Vagina (tissue), 2 donors: ENCODE measurements around the gene BMPR1A. TPM values are rescaled to one million over a fixed set of nuclear protein-coding genes. Genes with fewer than 3 reads are reported as not detected.

Source experiments
- DNase-seq, 2 donors: peaks; one replicate each; pipeline ENCODE4 v3.0.0-alpha.2; 2017; ENCODE audit errors: extremely low spot score in 2 of 2
- H3K27ac ChIP-seq: fragments of 200-600 bp; sonication (generic); one replicate; pipeline ENCODE4 v1.5.1; 2019
- H3K27me3 ChIP-seq: fragments of 200-600 bp; sonication (generic); one replicate; pipeline ENCODE4 v1.5.1; 2019
- H3K36me3 ChIP-seq, 2 donors: fragments of 200-600 bp; sonication (generic); one replicate each; pipeline ENCODE4 v1.5.1; 2017 to 2019
- H3K4me1 ChIP-seq: fragments of 200-600 bp; sonication (generic); one replicate; pipeline ENCODE4 v1.5.1; 2019
- H3K4me3 ChIP-seq, 2 donors: fragments of 200-600 bp; sonication (generic); 1 replicate in 1 of 2; 2 replicates in 1 of 2; pipeline ENCODE4 v1.5.1; 2016 to 2019
- H3K9me3 ChIP-seq: fragments of 200-600 bp; sonication (generic); one replicate; pipeline ENCODE4 v1.5.1; 2019
- POLR2A ChIP-seq, 2 donors: fragments of 450-650 bp; IDR thresholded peaks; one replicate each; pipeline ENCODE4 v1.6.1; 2017; ENCODE audit warnings: antibody characterized with exemption in 2 of 2, mild to moderate bottlenecking in 2 of 2, moderate library complexity in 2 of 2
- POLR2AphosphoS5 ChIP-seq, 2 donors: sonication (generic); formaldehyde crosslinking; IDR thresholded peaks; one replicate each; pipeline ENCODE4 v1.9.0; 2017; ENCODE audit warnings: antibody characterized with exemption in 2 of 2, mild to moderate bottlenecking in 2 of 2, low read depth in 1 of 2; ENCODE audit not compliant: insufficient read depth in 1 of 2
- intact Hi-C: fragments of 100-400 bp; cut with DNase I; formaldehyde crosslinking; loops from one replicate; pipeline ENCODE4 v1.15.1; 2023
- total RNA-seq: library from RNA; depleted of rRNA; stranded (reverse); fragments of >200 nt; gene quantifications from one replicate; pipeline ENCODE4 v1.2.3, GENCODE V29; 2016
- TF ChIP-seq, protein P1 (sequence below), 3 experiments: fragments of 450-650 bp in 2 of 3; fragments of 200-600 bp in 1 of 3; sonication (generic) in 1 of 3; IDR thresholded peaks; one replicate each; pipeline ENCODE4 v1.5.1; 2017 to 2019; ENCODE audit warnings: antibody characterized with exemption in 3 of 3, mild to moderate bottlenecking in 2 of 3, moderate library complexity in 2 of 3

BMPR1A gene
- total RNA-seq, 1 donor from 2014 or later, result 33.1 TPM

DNA sequence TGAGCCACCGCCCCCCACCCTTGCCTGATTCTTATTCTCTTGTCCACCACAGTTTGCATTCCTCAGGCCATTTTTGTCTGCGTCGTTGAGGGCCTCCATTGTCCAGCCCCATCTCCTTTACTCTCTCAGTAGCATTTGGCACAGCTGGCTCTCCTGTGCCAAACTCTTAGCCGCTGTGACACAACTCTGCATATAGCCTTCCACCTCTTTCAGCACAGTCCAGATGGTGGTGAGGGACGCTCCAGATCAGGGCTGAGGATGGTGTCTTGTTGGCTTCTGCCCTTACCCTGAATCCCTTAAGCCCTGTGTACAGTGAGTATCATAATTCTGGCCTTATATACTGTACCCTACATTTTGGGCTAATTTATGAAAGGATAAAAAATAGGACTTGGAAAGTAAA, 45.6 kb downstream of the BMPR1A start:
- intact Hi-C loops, result no loop called here
- H3K27me3 ChIP-seq, result no peaks in the 10 kb centered on the region
- TF ChIP-seq POLR2A (IDR thresholded peaks at IDR 0.05), result no peak
- TF ChIP-seq, protein P1, sequence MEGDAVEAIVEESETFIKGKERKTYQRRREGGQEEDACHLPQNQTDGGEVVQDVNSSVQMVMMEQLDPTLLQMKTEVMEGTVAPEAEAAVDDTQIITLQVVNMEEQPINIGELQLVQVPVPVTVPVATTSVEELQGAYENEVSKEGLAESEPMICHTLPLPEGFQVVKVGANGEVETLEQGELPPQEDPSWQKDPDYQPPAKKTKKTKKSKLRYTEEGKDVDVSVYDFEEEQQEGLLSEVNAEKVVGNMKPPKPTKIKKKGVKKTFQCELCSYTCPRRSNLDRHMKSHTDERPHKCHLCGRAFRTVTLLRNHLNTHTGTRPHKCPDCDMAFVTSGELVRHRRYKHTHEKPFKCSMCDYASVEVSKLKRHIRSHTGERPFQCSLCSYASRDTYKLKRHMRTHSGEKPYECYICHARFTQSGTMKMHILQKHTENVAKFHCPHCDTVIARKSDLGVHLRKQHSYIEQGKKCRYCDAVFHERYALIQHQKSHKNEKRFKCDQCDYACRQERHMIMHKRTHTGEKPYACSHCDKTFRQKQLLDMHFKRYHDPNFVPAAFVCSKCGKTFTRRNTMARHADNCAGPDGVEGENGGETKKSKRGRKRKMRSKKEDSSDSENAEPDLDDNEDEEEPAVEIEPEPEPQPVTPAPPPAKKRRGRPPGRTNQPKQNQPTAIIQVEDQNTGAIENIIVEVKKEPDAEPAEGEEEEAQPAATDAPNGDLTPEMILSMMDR (IDR thresholded peaks at IDR 0.05), result no peak
- no peak for TF ChIP-seq POLR2AphosphoS5 (IDR thresholded peaks at IDR 0.05; ENCODE audit: insufficient read depth in 1 of 2, low read depth in 1 of 2)
- DNase-seq, result no peak
- H3K4me3 ChIP-seq, result no peak overlapping the region
- no peaks in the 10 kb centered on the region for H3K9me3 ChIP-seq
- peaks cover 27% of the 10 kb centered on the region for H3K4me1 ChIP-seq
- H3K27ac ChIP-seq, result no peak overlapping the region
- no peaks in the 10 kb centered on the region for H3K36me3 ChIP-seq

DNA sequence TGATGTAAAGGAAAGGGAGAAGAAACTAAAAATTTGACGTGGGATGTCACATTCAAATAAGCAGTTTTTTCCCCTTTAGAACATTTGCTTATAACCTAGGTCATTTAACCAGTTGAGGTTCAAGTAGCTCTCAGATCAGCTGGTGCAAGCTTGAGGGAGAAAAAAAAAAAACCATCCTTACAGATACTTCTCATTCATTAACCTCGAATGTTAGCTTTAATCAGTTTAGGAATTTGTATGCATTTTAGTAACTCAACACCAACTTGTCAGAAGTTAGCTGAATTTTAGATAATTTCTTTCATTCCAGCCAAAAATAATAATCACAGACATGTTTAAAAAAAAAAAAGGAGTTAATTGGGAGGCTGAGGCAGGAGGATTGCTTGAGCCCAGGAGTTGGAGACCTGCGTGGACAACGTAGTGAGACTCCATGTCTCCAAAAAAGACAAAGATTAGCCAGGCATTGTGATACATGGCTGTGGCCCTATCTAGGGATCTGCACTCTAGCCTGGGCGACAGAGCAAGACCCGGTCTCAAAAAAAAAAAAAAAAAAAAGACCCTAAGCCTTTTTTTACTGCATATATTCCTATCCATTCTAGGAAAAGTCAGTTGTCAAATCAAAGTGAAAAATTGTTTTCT, 46.2 kb downstream of the BMPR1A start:
- DNase-seq, result no peak
- Histone ChIP-seq H3K27me3 (no peaks in the 10 kb centered on the region), H3K36me3 (no peaks in the 10 kb centered on the region), H3K4me1 (peaks cover 27% of the 10 kb centered on the region), H3K27ac (no peak overlapping the region), H3K9me3 (no peaks in the 10 kb centered on the region), H3K4me3 (no peak overlapping the region)
- TF ChIP-seq, protein P1 (IDR thresholded peaks at IDR 0.05), result no peak
- no peak for TF ChIP-seq POLR2AphosphoS5 (IDR thresholded peaks at IDR 0.05; ENCODE audit: insufficient read depth in 1 of 2, low read depth in 1 of 2)
- TF ChIP-seq POLR2A (IDR thresholded peaks at IDR 0.05), result no peak
- intact Hi-C loops, result no loop called here

DNA sequence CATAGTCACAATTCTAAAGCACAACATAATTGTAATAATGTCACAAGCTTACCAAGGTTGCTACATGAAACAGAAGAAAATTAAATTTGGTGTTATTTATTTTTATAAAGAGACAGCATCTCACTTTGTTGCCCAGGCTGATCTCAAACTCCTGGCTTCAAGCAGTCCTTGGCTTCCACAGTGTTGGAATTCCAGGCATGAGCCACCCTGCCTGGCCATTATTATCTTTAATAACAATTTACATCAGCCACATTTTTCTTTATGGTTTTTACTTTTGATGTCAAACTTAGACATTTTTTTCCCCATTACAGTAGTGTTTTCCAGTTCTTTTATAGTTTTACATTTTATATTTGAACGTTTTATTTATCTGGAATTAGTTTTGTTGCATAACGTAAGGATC, 46.7 kb downstream of the BMPR1A start:
- intact Hi-C loops, result no loop called here
- Histone ChIP-seq H3K27ac (no peak overlapping the region), H3K36me3 (no peaks in the 10 kb centered on the region), H3K4me1 (peaks cover 27% of the 10 kb centered on the region), H3K4me3 (no peak overlapping the region), H3K27me3 (no peaks in the 10 kb centered on the region), H3K9me3 (no peaks in the 10 kb centered on the region)
- TF ChIP-seq, protein P1 (IDR thresholded peaks at IDR 0.05), result no peak
- TF ChIP-seq POLR2AphosphoS5 (IDR thresholded peaks at IDR 0.05; ENCODE audit: insufficient read depth in 1 of 2, low read depth in 1 of 2), result no peak
- no peak for TF ChIP-seq POLR2A (IDR thresholded peaks at IDR 0.05)
- DNase-seq, result no peak

DNA sequence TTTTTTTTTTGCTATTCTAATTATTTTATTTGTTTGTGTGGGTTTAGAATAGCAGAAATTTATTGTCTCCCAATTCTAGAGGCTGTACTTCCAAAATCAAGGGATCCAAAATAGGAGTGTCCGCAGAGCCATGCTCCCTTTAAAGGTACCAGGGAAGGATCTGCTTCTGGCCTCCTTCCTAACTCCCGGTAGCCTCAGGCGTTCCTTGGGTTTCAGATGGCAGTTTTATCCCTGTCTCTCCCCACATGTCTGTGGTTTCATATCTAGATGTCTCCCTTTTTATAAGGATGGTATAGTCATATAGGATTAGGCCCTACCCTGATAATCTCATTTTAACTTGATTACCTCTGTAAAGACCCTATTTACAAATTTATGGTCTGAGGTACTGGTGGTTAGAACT, 48.4 kb downstream of the BMPR1A start:
- DNase-seq, result no peak
- no peak overlapping the region for H3K4me3 ChIP-seq
- TF ChIP-seq POLR2AphosphoS5 (IDR thresholded peaks at IDR 0.05; ENCODE audit: insufficient read depth in 1 of 2, low read depth in 1 of 2), result no peak
- TF ChIP-seq POLR2A (IDR thresholded peaks at IDR 0.05), result no peak
- TF ChIP-seq, protein P1 (IDR thresholded peaks at IDR 0.05), result no peak
- H3K27ac ChIP-seq, result no peak overlapping the region
- no peaks in the 10 kb centered on the region for H3K36me3 ChIP-seq
- no peaks in the 10 kb centered on the region for H3K9me3 ChIP-seq
- no peaks in the 10 kb centered on the region for H3K27me3 ChIP-seq
- intact Hi-C loops, result no loop called here
- peaks cover 11% of the 10 kb centered on the region for H3K4me1 ChIP-seq

DNA sequence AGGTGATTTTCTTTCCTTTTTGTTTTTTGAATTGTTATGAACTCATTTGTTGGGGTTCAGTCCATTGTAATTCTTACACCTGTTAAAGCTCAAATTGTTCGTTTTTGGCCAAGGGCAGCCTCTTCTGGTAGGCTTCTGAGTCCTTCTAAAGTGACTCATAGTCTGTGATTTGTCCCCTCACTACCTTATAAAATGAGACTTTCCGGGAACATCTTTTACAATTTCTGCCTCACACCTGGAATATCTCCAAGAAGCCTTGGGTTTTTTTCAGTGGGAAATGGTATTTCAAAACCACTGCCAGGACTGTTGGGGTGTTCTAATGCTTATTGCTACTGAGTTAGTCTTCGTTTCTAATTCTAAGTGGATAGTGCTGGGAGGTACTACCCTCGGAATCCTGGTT, 56.7 kb downstream of the BMPR1A start:
- no peak for DNase-seq
- Histone ChIP-seq H3K36me3 (no peaks in the 10 kb centered on the region), H3K4me1 (peaks cover 23% of the 10 kb centered on the region), H3K9me3 (no peaks in the 10 kb centered on the region), H3K27ac (no peak overlapping the region), H3K27me3 (no peaks in the 10 kb centered on the region), H3K4me3 (no peak overlapping the region)
- no peak for TF ChIP-seq POLR2AphosphoS5 (IDR thresholded peaks at IDR 0.05; ENCODE audit: insufficient read depth in 1 of 2, low read depth in 1 of 2)
- no peak for TF ChIP-seq POLR2A (IDR thresholded peaks at IDR 0.05)
- TF ChIP-seq, protein P1 (IDR thresholded peaks at IDR 0.05), result no peak
- intact Hi-C loops, result no loop called here
